Activated CD4-positive, alpha-beta memory T cell treated with anti-CD3 and anti-CD28 coated beads, Interleukin-2, amount 10 ng/mL, durations not matched to agents 7 days and 5 days (primary cell): ENCODE measurements around the gene RAC2. TPM values are rescaled to one million over a fixed set of nuclear protein-coding genes. Genes with fewer than 3 reads are reported as not detected.

Experiments used
- CTCF ChIA-PET: fragments of 350-600 bp; sonication (Branson Sonifier 250); formaldehyde crosslinking; loops from one replicate; lab custom pipeline; 2021; ENCODE audit warnings: antibody characterized with exemption, inconsistent platforms; lab: Charles Lee
- POLR2A ChIA-PET: fragments of 350-600 bp; sonication (Branson Sonifier 250); formaldehyde crosslinking; loops from one replicate; lab custom pipeline; 2021; ENCODE audit warnings: antibody characterized with exemption; lab: Charles Lee
- DNase-seq: peaks from one replicate; pipeline ENCODE4 v3.0.0-alpha.2; 2020
- H3K27ac Mint-ChIP-seq: one replicate; pipeline ENCODE4 v1.8.0; 2021; ENCODE audit warnings: mild to moderate bottlenecking, mixed read lengths
- H3K27me3 Mint-ChIP-seq: one replicate; pipeline ENCODE4 v1.8.0; 2021; ENCODE audit warnings: mixed read lengths
- H3K36me3 Mint-ChIP-seq: one replicate; pipeline ENCODE4 v1.8.0; 2021; ENCODE audit warnings: low read depth, mixed read lengths
- H3K4me1 Mint-ChIP-seq: one replicate; pipeline ENCODE4 v1.8.0; 2021; ENCODE audit warnings: mixed read lengths
- H3K4me3 Mint-ChIP-seq: one replicate; pipeline ENCODE4 v1.8.0; 2021; ENCODE audit warnings: mild to moderate bottlenecking, mixed read lengths
- H3K9me3 Mint-ChIP-seq: one replicate; pipeline ENCODE4 v1.8.0; 2021; ENCODE audit warnings: mixed read lengths
- total RNA-seq, 2 experiments: library from RNA; stranded (reverse); gene quantifications; one replicate each; pipeline ENCODE4 v1.2.3, GENCODE V29; 2021

Gene RAC2
- 1,000 to 10,000 TPM in 1 of 2 experiments, 100 to 1,000 TPM in 1; 984 to 1,005 TPM for total RNA-seq

DNA sequence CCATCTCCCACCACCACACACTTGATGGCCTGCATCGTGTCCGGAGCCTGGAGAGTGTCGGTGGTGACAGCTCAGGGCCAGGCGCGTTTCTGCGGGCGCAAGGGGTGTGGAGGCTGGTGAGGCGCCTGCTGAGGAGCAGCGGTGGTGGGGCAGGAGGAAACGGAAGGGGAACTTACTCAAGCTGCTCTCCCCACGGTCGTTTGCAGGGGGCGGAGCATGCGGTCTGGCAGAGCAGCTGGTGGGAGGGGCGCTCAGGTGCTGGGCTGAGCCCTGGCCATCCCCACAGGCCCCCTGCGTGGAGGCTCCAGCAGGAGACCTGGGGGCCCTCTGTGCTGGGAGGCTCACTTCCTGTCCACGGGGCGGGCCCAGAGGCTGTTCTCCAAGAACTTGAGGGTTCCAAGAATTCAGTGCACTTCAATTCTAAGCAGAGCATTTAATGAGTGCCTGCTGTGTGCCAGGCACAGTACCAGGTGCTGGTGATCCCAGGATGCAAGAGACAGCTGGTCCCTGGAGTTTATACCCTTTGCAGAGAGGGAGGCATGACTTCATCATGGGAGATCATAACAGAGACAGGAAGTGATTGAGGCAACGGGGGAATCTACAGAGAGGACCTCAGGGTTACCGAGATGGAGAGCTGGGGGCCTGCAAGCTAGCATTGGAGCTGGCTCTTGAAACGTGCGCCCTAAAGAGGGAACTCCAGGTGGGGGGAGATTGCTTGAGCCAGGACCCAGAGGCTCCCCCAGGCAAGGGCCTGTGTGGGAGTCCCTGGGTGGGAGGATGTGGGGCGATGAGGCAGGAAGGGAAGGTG is at the start of gene RAC2:
RAC2 (minus strand) TSS at position 156 of the 808 bp plus-strand sequence; CDS start at position 35, 121 bp downstream.
- ChIA-PET CTCF (interaction anchor here (0.5 to 9.9 kb wide), 15 partner anchors 10 to 348 kb away, joined by 3 to 136 read pairs (median 6); no protein-coding TSS in a partner anchor), POLR2A (interaction anchor here (0.8 to 12.9 kb wide), 26 partner anchors 9 to 702 kb away, joined by 3 to 457 read pairs (median 23); partner anchors contain the start of genes CYTH4, IFT27, IL2RB and KCTD17)
- Mint-ChIP-seq H3K27ac (peak within 1 kb of the TSS; percentile 97), H3K4me1 (peaks cover 51% of the 10 kb centered on the region), H3K36me3 (peaks cover 47% of the 10 kb centered on the region), H3K4me3 (peak within 1 kb of the TSS; percentile 100), H3K27me3 (no peaks in the 10 kb centered on the region), H3K9me3 (no peaks in the 10 kb centered on the region)
- peak; percentile 95 for DNase-seq

DNA sequence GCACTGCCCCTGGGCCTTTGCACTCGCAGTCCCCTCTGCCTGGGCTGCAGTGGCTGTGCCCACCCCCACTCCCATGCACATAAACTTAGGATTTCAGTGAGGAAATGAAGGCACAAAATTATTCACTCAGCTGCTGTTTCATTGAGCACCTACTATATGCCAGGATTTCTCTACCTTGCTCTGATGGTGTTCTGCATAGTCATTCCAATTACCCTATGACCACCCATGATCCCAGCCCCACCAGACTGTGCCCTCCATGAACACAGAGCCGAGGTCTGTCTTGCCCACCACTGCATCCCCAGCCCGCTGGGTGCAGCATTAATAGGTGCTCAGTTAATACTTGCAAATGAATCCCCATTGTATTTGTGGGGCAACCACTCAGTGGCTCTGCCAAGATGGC is 49.1 kb upstream of the RAC2 start:
- no peak for DNase-seq
- Mint-ChIP-seq H3K36me3 (peaks cover 85% of the 10 kb centered on the region), H3K27me3 (no peaks in the 10 kb centered on the region), H3K4me3 (no peak overlapping the region), H3K27ac (no peak overlapping the region), H3K9me3 (no peaks in the 10 kb centered on the region), H3K4me1 (peaks cover 75% of the 10 kb centered on the region)
- ChIA-PET POLR2A (no interaction called here), CTCF (no interaction called here)

GRCh38 chr22:37292641-37293040 is 48.6 kb upstream of the RAC2 start:
- no peak overlapping the region for H3K4me3 Mint-ChIP-seq
- POLR2A ChIA-PET = no interaction called here
- no peak for DNase-seq
- H3K27me3 Mint-ChIP-seq = no peaks in the 10 kb centered on the region
- H3K27ac Mint-ChIP-seq = no peak overlapping the region
- H3K4me1 Mint-ChIP-seq = peaks cover 74% of the 10 kb centered on the region
- peaks cover 84% of the 10 kb centered on the region for H3K36me3 Mint-ChIP-seq
- H3K9me3 Mint-ChIP-seq = no peaks in the 10 kb centered on the region
- CTCF ChIA-PET = no interaction called here

DNA sequence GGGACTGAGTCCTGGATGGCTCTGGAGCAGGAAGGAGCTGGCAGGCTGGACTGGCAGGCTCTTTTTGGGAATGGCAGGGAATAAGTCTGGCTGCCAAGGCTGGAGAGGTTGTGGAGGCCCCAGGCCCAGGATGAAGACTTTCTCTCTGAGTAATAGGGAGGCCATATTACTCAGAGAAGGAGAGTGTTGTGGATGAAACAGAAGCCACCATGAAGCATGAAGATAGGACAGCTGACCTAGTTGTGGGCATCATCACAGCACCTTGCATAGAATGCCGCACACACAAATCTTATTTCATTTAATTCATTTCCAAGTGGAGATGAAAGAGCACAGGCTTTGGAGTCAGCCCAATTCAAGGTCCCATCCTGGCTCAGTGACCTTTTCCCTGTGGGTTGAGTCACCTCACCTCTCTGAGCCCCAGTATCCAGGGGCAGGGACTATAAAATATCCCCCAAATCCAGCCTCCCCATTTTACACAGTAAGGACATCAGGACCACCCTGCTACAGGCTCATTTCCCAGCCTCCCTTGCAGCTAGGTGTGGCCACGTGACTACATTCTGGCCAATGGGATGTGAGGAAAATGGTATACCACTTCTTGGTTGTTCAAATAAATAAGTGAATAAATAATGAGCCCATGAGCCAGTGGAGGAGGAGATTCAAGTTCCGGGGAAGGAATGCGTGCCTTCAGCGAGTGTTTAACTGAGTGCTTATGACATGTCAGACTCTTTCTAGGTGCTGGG is 47.7 kb upstream of the RAC2 start:
- Mint-ChIP-seq H3K36me3 (peaks cover 85% of the 10 kb centered on the region), H3K4me3 (no peak overlapping the region), H3K4me1 (peaks cover 77% of the 10 kb centered on the region), H3K27ac (no peak overlapping the region), H3K9me3 (no peaks in the 10 kb centered on the region), H3K27me3 (no peaks in the 10 kb centered on the region)
- no peak for DNase-seq
- ChIA-PET CTCF (no interaction called here), POLR2A (interaction anchor here (0.8 kb wide), 1 partner anchor 12 kb away, joined by 3 read pairs; no protein-coding TSS in a partner anchor)

- DNase-seq = no peak
- POLR2A ChIA-PET = interaction anchor here (0.5 to 1.4 kb wide), 3 partner anchors 13 to 189 kb away, joined by 3 to 4 read pairs (median 3); no protein-coding TSS in a partner anchor
- Mint-ChIP-seq H3K9me3 (no peaks in the 10 kb centered on the region), H3K27me3 (no peaks in the 10 kb centered on the region), H3K36me3 (peaks cover 87% of the 10 kb centered on the region), H3K4me3 (no peak overlapping the region), H3K4me1 (peaks cover 84% of the 10 kb centered on the region), H3K27ac (no peak overlapping the region)
- CTCF ChIA-PET = no interaction called here
Observed at GRCh38 chr22:37290737-37291136, 46.7 kb upstream of the RAC2 start.

DNA sequence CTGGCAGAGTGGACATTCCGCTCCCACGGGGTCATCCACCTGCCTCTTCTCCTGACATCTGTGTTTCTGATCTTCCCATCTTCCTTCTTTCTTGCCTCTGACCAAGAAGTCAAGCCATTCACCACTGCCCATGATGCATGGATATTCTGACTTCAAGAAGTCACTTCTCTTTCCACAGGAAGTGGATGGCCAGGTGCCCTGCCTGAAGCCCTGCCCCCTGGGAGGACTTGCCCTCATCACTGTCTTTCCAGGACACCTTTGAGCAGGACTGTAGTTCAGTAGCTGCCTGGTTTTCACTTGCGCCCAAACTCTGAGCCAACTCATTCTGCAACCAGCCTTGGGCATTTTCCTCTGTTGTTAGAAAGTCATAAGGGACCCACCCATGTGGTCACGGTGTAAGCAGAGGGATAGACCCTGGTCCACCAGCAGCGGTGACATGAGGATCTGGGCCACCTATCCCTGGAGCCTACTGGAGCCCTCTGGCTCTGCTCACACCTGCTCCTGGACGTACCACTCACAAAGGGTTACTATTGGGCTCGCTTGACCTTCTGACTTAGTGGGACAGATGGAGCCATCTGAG is 45.2 kb upstream of the RAC2 start:
- Mint-ChIP-seq H3K4me3 (no peak overlapping the region), H3K27ac (peak overlapping the region; percentile 37), H3K9me3 (no peaks in the 10 kb centered on the region), H3K27me3 (no peaks in the 10 kb centered on the region), H3K4me1 (peaks cover 83% of the 10 kb centered on the region), H3K36me3 (peaks cover 89% of the 10 kb centered on the region)
- CTCF ChIA-PET = interaction anchor here (0.5 kb wide), 1 partner anchor 318 kb away, joined by 3 read pairs; no protein-coding TSS in a partner anchor
- no peak for DNase-seq
- POLR2A ChIA-PET = interaction anchor here (1.0 kb wide), 2 partner anchors 11 to 22 kb away, joined by 3 read pairs; no protein-coding TSS in a partner anchor

- H3K27me3 Mint-ChIP-seq = no peaks in the 10 kb centered on the region
- H3K4me3 Mint-ChIP-seq = no peak overlapping the region
- no peaks in the 10 kb centered on the region for H3K9me3 Mint-ChIP-seq
- H3K4me1 Mint-ChIP-seq = peaks cover 83% of the 10 kb centered on the region
- H3K36me3 Mint-ChIP-seq = peaks cover 89% of the 10 kb centered on the region
- no peak overlapping the region for H3K27ac Mint-ChIP-seq
- no peak for DNase-seq
- POLR2A ChIA-PET = no interaction called here
- CTCF ChIA-PET = no interaction called here
Observed at GRCh38 chr22:37288521-37288920, 44.5 kb upstream of the RAC2 start.

DNA sequence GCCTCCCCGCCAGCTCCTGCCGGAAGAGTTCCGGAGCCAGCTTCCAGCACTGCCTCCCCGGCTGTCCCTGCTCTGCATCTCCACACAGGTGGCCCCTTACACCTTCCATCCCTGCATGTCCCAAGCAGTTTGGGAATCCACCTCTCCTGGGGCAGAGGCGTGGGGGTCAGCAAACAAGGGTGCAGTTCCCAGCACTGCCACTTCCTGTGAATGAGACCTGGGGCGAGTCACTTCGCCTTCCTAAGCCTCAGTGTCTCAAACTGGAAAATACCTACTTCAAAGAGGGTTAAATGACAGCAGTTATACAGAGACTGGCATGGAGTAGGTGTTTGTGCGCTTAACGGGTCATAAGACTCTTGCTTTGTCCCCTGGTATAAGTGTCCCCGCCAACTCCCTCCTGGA is 43.5 kb upstream of the RAC2 start:
- no peak overlapping the region for H3K4me3 Mint-ChIP-seq
- H3K36me3 Mint-ChIP-seq = peaks cover 88% of the 10 kb centered on the region
- H3K27me3 Mint-ChIP-seq = no peaks in the 10 kb centered on the region
- peaks cover 77% of the 10 kb centered on the region for H3K4me1 Mint-ChIP-seq
- DNase-seq = no peak
- H3K9me3 Mint-ChIP-seq = no peaks in the 10 kb centered on the region
- POLR2A ChIA-PET = interaction anchor here (1.1 to 7.4 kb wide), 2 partner anchors 11 to 68 kb away, joined by 3 to 80 read pairs; no protein-coding TSS in a partner anchor
- CTCF ChIA-PET = interaction anchor here (1.5 kb wide), 1 partner anchor 13 kb away, joined by 4 read pairs; no protein-coding TSS in a partner anchor
- H3K27ac Mint-ChIP-seq = no peak overlapping the region

- no peak for DNase-seq
- ChIA-PET CTCF (interaction anchor here (1.5 kb wide), 2 partner anchors 15 to 16 kb away, joined by 3 to 4 read pairs; no protein-coding TSS in a partner anchor), POLR2A (interaction anchor here (1.4 to 7.4 kb wide), 3 partner anchors 13 to 24 kb away, joined by 5 to 80 read pairs (median 6); no protein-coding TSS in a partner anchor)
- Mint-ChIP-seq H3K4me1 (peaks cover 78% of the 10 kb centered on the region), H3K27ac (no peak overlapping the region), H3K27me3 (no peaks in the 10 kb centered on the region), H3K9me3 (no peaks in the 10 kb centered on the region), H3K4me3 (peak overlapping the region; percentile 9), H3K36me3 (peaks cover 76% of the 10 kb centered on the region)
Observed at GRCh38 chr22:37285937-37286336, 41.9 kb upstream of the RAC2 start.

- ChIA-PET CTCF (interaction anchor here (0.6 to 3.4 kb wide), 8 partner anchors 15 to 1227 kb away, joined by 3 to 10 read pairs (median 4); no protein-coding TSS in a partner anchor), POLR2A (interaction anchor here (0.8 to 7.4 kb wide), 8 partner anchors 9 to 201 kb away, joined by 3 to 80 read pairs (median 6); partner anchors contain the start of gene MFNG)
- Mint-ChIP-seq H3K4me3 (peak overlapping the region; percentile 94), H3K9me3 (no peaks in the 10 kb centered on the region), H3K36me3 (peaks cover 66% of the 10 kb centered on the region), H3K4me1 (peaks cover 72% of the 10 kb centered on the region), H3K27me3 (no peaks in the 10 kb centered on the region), H3K27ac (peak overlapping the region; percentile 95)
- DNase-seq = peak; percentile 59
Observed at GRCh38 chr22:37284805-37285355, 40.8 kb upstream of the RAC2 start.

GRCh38 chr22:37284126-37284804 is 40.2 kb upstream of the RAC2 start:
- ChIA-PET CTCF (interaction anchor here (0.6 to 3.4 kb wide), 9 partner anchors 12 to 1227 kb away, joined by 3 to 14 read pairs (median 4); no protein-coding TSS in a partner anchor), POLR2A (interaction anchor here (0.8 to 7.4 kb wide), 9 partner anchors 8 to 202 kb away, joined by 3 to 80 read pairs (median 6); partner anchors contain the start of genes MFNG and RAC2)
- no peak for DNase-seq
- Mint-ChIP-seq H3K36me3 (peaks cover 60% of the 10 kb centered on the region), H3K4me3 (peak overlapping the region; percentile 94), H3K9me3 (no peaks in the 10 kb centered on the region), H3K27ac (peak overlapping the region; percentile 95), H3K27me3 (no peaks in the 10 kb centered on the region), H3K4me1 (peaks cover 69% of the 10 kb centered on the region)
